C1 segment of cervical spinal cord (tissue), 14 donors: ENCODE data around the gene CNKSR2.

ENCODE experiments used
- DNase-seq, 14 donors: peaks; one replicate each; lab custom pipeline; 2025; lab: John Stamatoyannopoulos, UW

CNKSR2 gene

GRCh38 chrX:21606002-21606401, 231.8 kb downstream of the CNKSR2 start:
- peak in 1 of 14 donors; percentile 13 for DNase-seq

GRCh38 chrX:21610168-21610567, 235.9 kb downstream of the CNKSR2 start:
- no peak for DNase-seq

GRCh38 chrX:21612154-21612553, 237.9 kb downstream of the CNKSR2 start:
- no peak for DNase-seq

- DNase-seq: no peak
Measured at GRCh38 chrX:21616386-21616785, 242.2 kb downstream of the CNKSR2 start.

GRCh38 chrX:21620234-21620633, 246.0 kb downstream of the CNKSR2 start:
- no peak for DNase-seq

- no peak for DNase-seq
Measured at GRCh38 chrX:21623778-21624501, 249.7 kb downstream of the CNKSR2 start.

- peak in 1 of 14 donors; percentile 5 for DNase-seq
Measured at GRCh38 chrX:21632027-21632426, 257.8 kb downstream of the CNKSR2 start.

GRCh38 chrX:21638311-21638710, 264.1 kb downstream of the CNKSR2 start:
- DNase-seq: no peak

GRCh38 chrX:21639775-21640174, 265.6 kb downstream of the CNKSR2 start:
- DNase-seq: no peak

GRCh38 chrX:21645431-21645830, 271.2 kb downstream of the CNKSR2 start:
- DNase-seq: no peak

- DNase-seq: no peak
Measured at GRCh38 chrX:21645886-21646285, 271.7 kb downstream of the CNKSR2 start.

GRCh38 chrX:21655901-21656586, 281.8 kb downstream of the CNKSR2 start:
- no peak for DNase-seq

- DNase-seq: no peak
Measured at GRCh38 chrX:21656587-21657317, 282.5 kb downstream of the CNKSR2 start.

GRCh38 chrX:21657318-21658151, 283.3 kb downstream of the CNKSR2 start:
- no peak for DNase-seq

GRCh38 chrX:21658152-21658737, 284.0 kb downstream of the CNKSR2 start, which contains the start of gene KLHL34:
Gene KLHL34, minus strand, starts transcription at chrX:21658330. Its CDS starts 542 bp downstream, at chrX:21657788.
- DNase-seq: no peak

GRCh38 chrX:21658746-21659145, 284.5 kb downstream of the CNKSR2 start:
- DNase-seq: peak in 1 of 14 donors; percentile 27

GRCh38 chrX:21659320-21659719, 285.1 kb downstream of the CNKSR2 start:
- no peak for DNase-seq

GRCh38 chrX:21660156-21660555, 285.9 kb downstream of the CNKSR2 start:
- DNase-seq: no peak

GRCh38 chrX:21661316-21661715, 287.1 kb downstream of the CNKSR2 start:
- DNase-seq: no peak

GRCh38 chrX:21662761-21663160, 288.5 kb downstream of the CNKSR2 start:
- DNase-seq: no peak

GRCh38 chrX:21666252-21666651, 292.0 kb downstream of the CNKSR2 start:
- DNase-seq: no peak
